Endothelial cell of umbilical vein (primary cell): ENCODE data around the gene ADAMTS19. TPM values are rescaled to one million over a fixed set of nuclear protein-coding genes. Genes with fewer than 3 reads are reported as not detected.

Source experiments
- BruUV-seq: library from RNA; stranded (reverse); fragments of 400-500 nt; replicated peaks from 2 replicates; lab custom pipeline; 2021; lab: Mats Ljungman, UMichigan
- CTCF ChIA-PET: fragments of 300-600, 350-600 bp; sonication (Branson Sonifier 250); formaldehyde crosslinking; loops from one replicate; lab custom pipeline; 2021; ENCODE audit warnings: antibody characterized with exemption, inconsistent platforms; lab: Charles Lee
- POLR2A ChIA-PET: fragments of 300-600, 350-600 bp; sonication (Branson Sonifier 250); formaldehyde crosslinking; loops from one replicate; lab custom pipeline; 2021; ENCODE audit warnings: antibody characterized with exemption, inconsistent platforms; lab: Charles Lee
- DNase-seq: peaks from one replicate; pipeline ENCODE4 v3.0.0-alpha.2; 2011; ENCODE audit warnings: low read depth, low spot score
- FAIRE-seq: peaks from 2 replicates; lab custom pipeline; 2011; peaks lifted over from hg19 to GRCh38; lab: Jason Lieb, UNC
- H2AFZ ChIP-seq: 2 replicates; pipeline ENCODE4 v1.6.0; 2012; ENCODE audit warnings: low read depth, low read length, control low read depth, inconsistent platforms
- H3K27ac ChIP-seq: 2 replicates; pipeline ENCODE4 v1.5.1; 2011; ENCODE audit warnings: low read depth, mild to moderate bottlenecking, control low read depth, low read length, moderate library complexity; ENCODE audit not compliant: insufficient read depth
- H3K27me3 ChIP-seq, 2 experiments: 2 replicates each; pipeline versions ENCODE4 v1.6.0 to v1.6.1; 2011; ENCODE audit warnings: low read length in 2 of 2, mixed read lengths in 1 of 2; ENCODE audit not compliant: control insufficient read depth in 2 of 2, insufficient read depth in 2 of 2
- H3K36me3 ChIP-seq, 2 experiments: 2 replicates in 1 of 2; 3 replicates in 1 of 2; pipeline ENCODE4 v1.5.1; 2011; ENCODE audit warnings: low read length in 2 of 2, mild to moderate bottlenecking in 1 of 2, moderate library complexity in 1 of 2; ENCODE audit not compliant: control insufficient read depth in 2 of 2, insufficient read depth in 2 of 2; ENCODE audit errors: extremely low read depth in 1 of 2
- H3K4me1 ChIP-seq: 3 replicates; pipeline ENCODE4 v1.5.1; 2011; ENCODE audit warnings: mild to moderate bottlenecking, low read length; ENCODE audit not compliant: control insufficient read depth, insufficient read depth; ENCODE audit errors: extremely low read depth
- H3K4me2 ChIP-seq: 2 replicates; pipeline ENCODE4 v1.6.1; 2011; ENCODE audit warnings: low read length, control low read depth, mixed read lengths; ENCODE audit not compliant: insufficient read depth
- H3K4me3 ChIP-seq, 3 experiments: fragments of 200-600 bp in 1 of 3; sonication (generic), shearing (Covaris generic) in 1 of 3; replicated peaks in 1 of 3; 2 replicates each; pipeline ENCODE4 v1.5.1; 2011 to 2016; ENCODE audit warnings: control low read depth in 3 of 3, low read length in 3 of 3, mild to moderate bottlenecking in 2 of 3, inconsistent platforms in 1 of 3, low read depth in 1 of 3, moderate library complexity in 1 of 3; ENCODE audit not compliant: insufficient read depth in 1 of 3
- H3K79me2 ChIP-seq: 2 replicates; pipeline ENCODE4 v1.6.0; 2012; ENCODE audit warnings: low read length, inconsistent platforms; ENCODE audit not compliant: control insufficient read depth, insufficient read depth
- H3K9ac ChIP-seq: replicated peaks from 2 replicates; pipeline ENCODE3; 2011; ENCODE audit warnings: low read length, control low read depth; ENCODE audit not compliant: insufficient read depth; ENCODE audit errors: extremely low read depth
- H3K9me1 ChIP-seq: replicated peaks from 3 replicates; pipeline ENCODE4 v1.6.0; 2011; ENCODE audit warnings: mild to moderate bottlenecking, low read length; ENCODE audit not compliant: control insufficient read depth, insufficient read depth; ENCODE audit errors: extremely low read depth
- H3K9me3 ChIP-seq: replicated peaks from 2 replicates; pipeline ENCODE4 v1.5.1; 2012; ENCODE audit warnings: low read length, inconsistent platforms; ENCODE audit not compliant: control insufficient read depth, insufficient read depth
- H4K20me1 ChIP-seq: replicated peaks from 2 replicates; pipeline ENCODE3; 2011; ENCODE audit warnings: mild to moderate bottlenecking, low read length; ENCODE audit not compliant: control insufficient read depth, insufficient read depth; ENCODE audit errors: extremely low read depth
- CTCF ChIP-seq, 2 donors: IDR thresholded peaks; 1 replicate in 1 of 2; 2 replicates in 1 of 2; pipeline ENCODE4 v1.5.1; 2011; ENCODE audit warnings: low read length in 2 of 2, mild to moderate bottlenecking in 2 of 2, moderate library complexity in 2 of 2, control low read depth in 1 of 2, inconsistent platforms in 1 of 2, low read depth in 1 of 2; ENCODE audit not compliant: insufficient read depth in 1 of 2; ENCODE audit errors: extremely low read depth in 1 of 2
- EZH2 ChIP-seq: IDR thresholded peaks from 2 replicates; pipeline ENCODE4 v1.6.1; 2012; ENCODE audit warnings: borderline replicate concordance, low read depth, mild to moderate bottlenecking, moderate library complexity, low read length, inconsistent platforms; ENCODE audit not compliant: severe bottlenecking
- FOS ChIP-seq: IDR thresholded peaks from 2 replicates; pipeline ENCODE4 v1.6.1; 2011; ENCODE audit warnings: mild to moderate bottlenecking, low read length, moderate library complexity, borderline replicate concordance; ENCODE audit not compliant: insufficient read depth
- GATA2 ChIP-seq: IDR thresholded peaks from 2 replicates; pipeline ENCODE4 v1.7.0; 2011; ENCODE audit warnings: low read depth, mild to moderate bottlenecking, moderate library complexity, mixed read lengths, low read length; ENCODE audit not compliant: insufficient read length, insufficient read depth
- JUN ChIP-seq: IDR thresholded peaks from 2 replicates; pipeline ENCODE4 v1.6.1; 2011; ENCODE audit warnings: borderline replicate concordance, low read depth; ENCODE audit not compliant: insufficient read length, insufficient read depth
- MAX ChIP-seq: IDR thresholded peaks from 2 replicates; pipeline ENCODE4 v1.6.1; 2011; ENCODE audit not compliant: insufficient read depth, insufficient read length
- MYC ChIP-seq: IDR thresholded peaks from one replicate; pipeline ENCODE4 v1.6.1; 2011; ENCODE audit warnings: mild to moderate bottlenecking, low read depth, low read length
- POLR2A ChIP-seq: IDR thresholded peaks from 2 replicates; pipeline ENCODE4 v1.6.1; 2012; ENCODE audit warnings: low read depth, mild to moderate bottlenecking, control low read depth, low read length
- POLR2AphosphoS5 ChIP-seq: IDR thresholded peaks from 2 replicates; pipeline ENCODE4 v1.6.1; 2012; ENCODE audit warnings: low read depth, mild to moderate bottlenecking, control low read depth, low read length, moderate library complexity; ENCODE audit not compliant: insufficient read depth
- dilution Hi-C: fragments of 300-500 bp; cut with MboI; formaldehyde crosslinking; loops from one replicate; pipeline ENCODE4 v1.15.0; 2019; ENCODE audit warnings: low sequenced_read_pairs; ENCODE audit not compliant: extremely low pct_ligation_motif_present
- intact Hi-C: fragments of 100-400 bp; cut with micrococcal nuclease; formaldehyde crosslinking; loops from one replicate; pipeline ENCODE4 v1.10.0; 2022
- polyA plus RNA-seq, 4 experiments: library from polyadenylated mRNA; depleted of rRNA in 3 of 4; stranded (reverse) in 3 of 4; unstranded in 1 of 4; fragments of >200 nt; gene quantifications; 2 replicates each; pipeline versions ENCODE4 v1.2.1 to v1.2.3, GENCODE V29; 2011 to 2012; ENCODE audit warnings: missing spikeins in 1 of 4
- total RNA-seq: library from RNA; stranded (reverse); gene quantifications from 2 replicates; pipeline ENCODE4 v1.2.3, GENCODE V29; 2021

ADAMTS19 gene
- total and polyA plus RNA-seq, 2 donors (not counting 3 experiments of a cell fraction or from before 2014, with no cell fraction given) = not detected

- dilution Hi-C loops = no loop called here
- Histone ChIP-seq H3K4me3 (no peak overlapping the region), H3K27ac (no peak overlapping the region), H3K9ac (no peak overlapping the region), H3K4me1 (no peaks in the 10 kb centered on the region), H4K20me1 (no peaks in the 10 kb centered on the region), H3K9me1 (no peaks in the 10 kb centered on the region), H2AFZ (no peak overlapping the region), H3K36me3 (no peaks in the 10 kb centered on the region), H3K9me3 (no peaks in the 10 kb centered on the region), H3K4me2 (no peak overlapping the region), H3K27me3 (no peaks in the 10 kb centered on the region), H3K79me2 (no peaks in the 10 kb centered on the region)
- intact Hi-C loops = no loop called here
- ChIA-PET CTCF (no interaction called here), POLR2A (no interaction called here)
- no TSS peak for BruUV-seq
- TF ChIP-seq MYC (no peak), GATA2 (no peak), FOS (no peak), CTCF (IDR thresholded peaks at IDR 0.05; ENCODE audit: extremely low read depth in 1 of 2, insufficient read depth in 1 of 2, low read depth in 1 of 2, low read length in 2 of 2) (no peak), JUN (no peak), POLR2A (no peak), POLR2AphosphoS5 (no peak), EZH2 (no peak), MAX (no peak)
- FAIRE-seq (no peak), DNase-seq (no peak)
These were observed 256.6 kb downstream of the ADAMTS19 start for GRCh38 chr5:129716651-129717050.
